ENCODE measurements around the gene GPC6.

DNA sequence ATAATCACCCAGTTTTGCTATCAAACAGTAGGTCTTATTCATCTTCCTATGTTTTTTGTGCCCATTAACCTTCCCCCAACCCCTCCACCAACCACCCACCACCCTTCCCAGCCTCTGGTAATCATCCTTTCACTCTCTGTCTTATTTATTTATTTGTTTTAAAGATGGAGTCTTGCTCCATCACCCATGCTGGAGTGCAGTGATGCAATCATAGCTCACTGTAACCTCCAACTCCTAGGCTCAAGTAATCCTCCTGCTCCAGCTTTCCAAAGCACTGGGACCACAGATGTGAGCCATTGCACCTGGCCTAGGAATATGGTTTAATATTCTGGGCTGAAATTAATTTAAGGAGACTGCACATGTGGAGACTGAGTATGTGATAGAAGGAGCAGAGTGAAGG is 527.0 kb downstream of the GPC6 start:
- TF ChIP-seq, protein P1, sequence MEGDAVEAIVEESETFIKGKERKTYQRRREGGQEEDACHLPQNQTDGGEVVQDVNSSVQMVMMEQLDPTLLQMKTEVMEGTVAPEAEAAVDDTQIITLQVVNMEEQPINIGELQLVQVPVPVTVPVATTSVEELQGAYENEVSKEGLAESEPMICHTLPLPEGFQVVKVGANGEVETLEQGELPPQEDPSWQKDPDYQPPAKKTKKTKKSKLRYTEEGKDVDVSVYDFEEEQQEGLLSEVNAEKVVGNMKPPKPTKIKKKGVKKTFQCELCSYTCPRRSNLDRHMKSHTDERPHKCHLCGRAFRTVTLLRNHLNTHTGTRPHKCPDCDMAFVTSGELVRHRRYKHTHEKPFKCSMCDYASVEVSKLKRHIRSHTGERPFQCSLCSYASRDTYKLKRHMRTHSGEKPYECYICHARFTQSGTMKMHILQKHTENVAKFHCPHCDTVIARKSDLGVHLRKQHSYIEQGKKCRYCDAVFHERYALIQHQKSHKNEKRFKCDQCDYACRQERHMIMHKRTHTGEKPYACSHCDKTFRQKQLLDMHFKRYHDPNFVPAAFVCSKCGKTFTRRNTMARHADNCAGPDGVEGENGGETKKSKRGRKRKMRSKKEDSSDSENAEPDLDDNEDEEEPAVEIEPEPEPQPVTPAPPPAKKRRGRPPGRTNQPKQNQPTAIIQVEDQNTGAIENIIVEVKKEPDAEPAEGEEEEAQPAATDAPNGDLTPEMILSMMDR (IDR thresholded peaks at IDR 0.05; ENCODE audit: low read length), result no peak
- TF ChIP-seq EZH2 (IDR thresholded peaks at IDR 0.05; ENCODE audit: borderline replicate concordance, low read length), result no peak

Data from OCI-LY1 (cell line).